HG03060 (cell line): ENCODE results near the gene SMIM43.
"Not testable (repeated sequence)": the region's sequence is repeated elsewhere in the genome, so short reads cannot be mapped to it uniquely, and the experiment has no call there.

ENCODE experiments used
- ATAC-seq: cut with Tn5 transposase; IDR thresholded peaks from one replicate; pipeline ENCODE4 v1.9.1; 2021; ENCODE audit warnings: low read depth, moderate number of reproducible peaks; ENCODE audit not compliant: unreplicated experiment

The SMIM43 gene

DNA sequence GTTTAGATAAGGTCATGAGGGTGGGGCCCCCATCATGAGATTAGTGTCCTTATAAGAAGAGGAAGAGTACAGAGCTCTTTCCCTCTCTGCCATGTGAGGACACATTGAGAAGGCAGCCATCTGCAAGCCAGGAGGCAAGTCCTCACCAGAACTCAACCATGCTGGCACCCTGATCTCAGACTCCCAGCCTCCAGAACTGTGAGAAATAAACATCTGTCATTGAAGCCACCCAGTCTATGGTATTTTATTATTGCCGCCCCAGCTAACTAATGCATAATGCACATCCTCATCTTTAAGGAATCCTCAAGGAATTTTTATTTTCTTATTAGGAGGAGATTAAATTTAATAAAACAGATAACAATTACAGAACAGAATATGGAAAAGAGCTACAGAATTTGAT, 19.4 kb upstream of the SMIM43 start:
- no peak for ATAC-seq

- ATAC-seq = no peak
Measured at GRCh38 chr4:121783210-121783609, 18.2 kb upstream of the SMIM43 start.

- ATAC-seq = no peak
Measured at GRCh38 chr4:121778991-121779628, 14.1 kb upstream of the SMIM43 start.

DNA sequence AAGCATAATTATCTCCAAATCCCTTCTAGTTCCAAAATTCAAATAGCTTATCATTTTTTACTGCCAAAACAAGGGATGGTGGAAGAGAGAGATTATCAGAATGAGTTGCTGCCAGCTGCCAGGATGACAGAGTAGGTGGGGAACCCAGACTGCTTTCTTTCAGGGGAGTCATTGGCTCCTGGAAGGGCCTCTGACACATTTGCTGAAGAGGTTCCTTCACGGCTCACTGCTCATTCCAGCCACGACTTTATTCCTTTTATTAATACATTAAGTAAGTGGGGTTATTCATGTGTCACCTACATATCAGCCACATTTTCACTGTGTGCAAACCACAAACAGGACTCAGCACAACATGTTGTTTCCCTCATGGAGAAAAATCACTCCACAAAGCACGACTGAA, 12.7 kb upstream of the SMIM43 start:
- no peak for ATAC-seq

DNA sequence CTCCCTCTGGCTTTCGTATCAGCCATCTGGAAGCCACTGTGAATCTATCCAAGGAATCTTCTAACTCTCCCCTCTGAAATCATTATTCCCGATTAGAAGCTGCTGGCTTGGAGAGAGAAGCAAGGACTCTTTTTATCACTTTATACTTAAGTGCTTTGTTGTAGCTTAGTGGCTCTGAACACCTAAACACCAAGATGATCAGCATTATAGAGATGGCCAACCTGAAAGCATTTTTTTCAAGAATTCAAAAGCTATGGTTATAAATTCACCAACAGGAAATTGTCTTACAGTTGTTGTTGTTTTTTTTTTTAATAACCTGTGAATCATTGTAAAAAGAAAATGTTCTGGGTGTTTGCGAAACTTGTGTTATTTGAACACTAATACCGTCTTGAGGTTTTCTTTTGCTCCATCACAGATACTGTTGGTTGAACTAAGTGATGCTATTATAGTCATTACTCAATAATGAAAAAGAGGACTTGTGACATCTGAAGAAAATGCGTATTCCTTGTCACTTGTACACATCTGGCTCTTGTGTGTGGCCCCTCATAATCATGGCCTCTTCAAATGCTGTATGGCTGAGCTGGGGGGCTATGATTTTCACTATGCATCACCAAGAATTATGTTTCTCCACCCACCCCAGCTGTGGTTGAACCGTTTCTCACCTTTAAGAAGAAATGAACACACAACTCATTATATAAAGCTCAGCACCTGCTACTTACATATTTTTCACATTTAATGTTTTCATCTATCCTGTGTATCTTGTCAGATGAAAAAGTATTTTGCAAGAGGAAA, 11.8 kb upstream of the SMIM43 start:
- no peak for ATAC-seq

DNA sequence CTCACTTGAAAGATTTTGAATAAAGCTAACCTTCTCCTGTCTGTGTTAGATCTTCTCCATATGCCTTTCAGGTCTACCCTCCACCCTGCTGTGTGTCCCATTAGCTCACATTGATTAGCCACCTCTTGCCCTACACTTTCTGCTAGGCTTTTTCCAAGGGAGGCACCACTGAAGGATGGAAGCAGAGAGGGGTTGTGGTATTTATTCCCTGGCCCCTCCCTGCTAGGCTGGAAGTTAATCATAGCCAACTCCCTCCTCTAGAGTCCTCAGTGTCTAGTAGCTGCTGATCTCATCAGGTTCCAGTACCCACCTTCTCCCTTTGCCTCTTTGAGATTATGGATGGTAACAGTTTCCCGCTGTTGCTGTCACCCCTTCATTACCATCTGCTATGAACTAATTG, 8.9 kb upstream of the SMIM43 start:
- ATAC-seq = no peak

- ATAC-seq = no peak
Measured at GRCh38 chr4:121771869-121772268, 6.9 kb upstream of the SMIM43 start.

DNA sequence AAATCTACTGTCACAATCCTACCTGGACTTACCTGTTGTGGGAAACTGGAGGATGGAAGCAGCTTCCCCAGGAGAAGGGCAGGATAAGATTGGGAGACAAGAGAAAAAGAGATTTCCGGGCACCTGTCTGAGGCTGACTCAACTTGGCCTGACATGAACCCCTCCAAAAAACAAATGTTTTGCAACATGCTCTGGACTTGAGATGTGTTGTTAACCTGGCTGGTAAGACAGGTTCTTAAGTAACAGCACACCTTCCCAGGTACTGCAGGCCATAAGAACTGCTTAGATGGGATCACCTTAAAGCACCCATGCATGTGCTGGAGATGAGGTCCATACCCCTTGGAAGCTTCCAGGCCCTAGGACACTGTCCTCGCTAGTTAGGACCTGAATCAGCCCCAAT, 4.4 kb upstream of the SMIM43 start:
- no peak for ATAC-seq

- ATAC-seq = no peak
Measured at GRCh38 chr4:121767166-121767565, 2.2 kb upstream of the SMIM43 start.

GRCh38 chr4:121765971-121766538, 1.1 kb upstream of the SMIM43 start:
- ATAC-seq = no peak

GRCh38 chr4:121765368-121765705, 373 bp upstream of the SMIM43 start:
- ATAC-seq = no peak

DNA sequence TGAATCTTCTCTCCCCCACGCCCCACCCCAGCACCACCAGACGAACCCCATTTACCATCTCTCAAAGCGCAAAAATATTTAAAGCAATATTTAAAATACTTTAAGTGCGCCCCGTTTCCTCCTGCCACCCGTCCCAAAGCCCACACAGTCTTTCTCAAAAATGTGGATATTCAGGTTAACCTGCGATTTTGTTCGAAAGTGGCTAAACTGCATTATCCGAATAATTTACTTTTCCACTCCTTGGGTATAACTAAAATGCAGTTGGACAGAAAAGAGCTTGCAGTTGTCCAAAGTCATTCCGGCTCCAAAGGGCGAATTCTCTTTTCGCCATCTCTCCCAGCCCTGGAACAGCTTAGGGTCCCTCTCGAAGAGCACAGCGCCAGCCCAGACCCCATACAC, 662 bp downstream of the SMIM43 start:
- no peak for ATAC-seq

GRCh38 chr4:121760205-121760604, 4.8 kb downstream of the SMIM43 start:
- ATAC-seq = no peak

- ATAC-seq = no peak
Measured at GRCh38 chr4:121758925-121759568, 5.9 kb downstream of the SMIM43 start.

DNA sequence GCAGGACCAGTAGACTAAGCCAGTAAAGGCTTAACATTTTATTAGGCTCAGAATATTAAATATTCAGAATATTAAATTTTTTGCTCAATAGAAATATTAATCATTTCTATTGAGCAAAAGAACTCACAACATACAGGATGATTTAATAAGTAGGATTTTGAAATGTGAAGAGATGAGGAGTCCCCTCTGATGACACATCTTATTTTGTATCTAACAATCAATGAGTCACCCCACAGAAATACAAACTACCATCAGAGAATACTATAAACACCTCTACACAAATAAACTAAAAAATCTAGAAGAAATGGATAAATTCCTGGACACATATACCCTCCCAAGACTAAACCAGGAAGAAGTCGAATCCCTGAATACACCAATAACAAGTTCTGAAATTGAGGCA, 12.8 kb downstream of the SMIM43 start:
- ATAC-seq = not testable (repeated sequence)

DNA sequence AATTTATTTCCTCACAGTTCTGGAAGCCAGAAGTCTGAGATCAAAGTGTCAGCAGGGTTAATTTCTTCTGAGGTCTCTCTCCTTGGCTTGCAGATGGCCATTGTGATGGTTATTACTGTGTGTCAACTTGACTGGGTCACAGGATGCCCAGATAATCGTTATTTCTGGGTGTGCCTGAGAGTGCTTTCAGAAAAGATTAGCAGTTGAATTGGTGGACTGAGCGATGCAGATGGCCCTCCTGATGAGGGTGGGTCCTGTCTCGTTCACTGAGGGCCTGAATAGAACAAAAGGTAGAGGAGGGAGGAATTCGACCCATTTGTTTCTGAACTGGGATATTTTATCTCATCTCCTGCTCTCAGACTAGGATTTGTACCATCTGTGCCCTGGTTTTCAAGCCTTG, 15.7 kb downstream of the SMIM43 start:
- ATAC-seq = no peak

GRCh38 chr4:121742794-121743193, 22.2 kb downstream of the SMIM43 start:
- no peak for ATAC-seq

- ATAC-seq = no peak
Measured at GRCh38 chr4:121741751-121742150, 23.2 kb downstream of the SMIM43 start.

GRCh38 chr4:121740796-121741409, 24.1 kb downstream of the SMIM43 start:
- ATAC-seq = no peak

- ATAC-seq = no peak
Measured at GRCh38 chr4:121739575-121739974, 25.4 kb downstream of the SMIM43 start.
